Measurements from ENCODE around the gene SEPSECS.
"Not testable (repeated sequence)": the region's sequence is repeated elsewhere in the genome, so short reads cannot be mapped to it uniquely, and the experiment has no call there.

Gene SEPSECS

DNA sequence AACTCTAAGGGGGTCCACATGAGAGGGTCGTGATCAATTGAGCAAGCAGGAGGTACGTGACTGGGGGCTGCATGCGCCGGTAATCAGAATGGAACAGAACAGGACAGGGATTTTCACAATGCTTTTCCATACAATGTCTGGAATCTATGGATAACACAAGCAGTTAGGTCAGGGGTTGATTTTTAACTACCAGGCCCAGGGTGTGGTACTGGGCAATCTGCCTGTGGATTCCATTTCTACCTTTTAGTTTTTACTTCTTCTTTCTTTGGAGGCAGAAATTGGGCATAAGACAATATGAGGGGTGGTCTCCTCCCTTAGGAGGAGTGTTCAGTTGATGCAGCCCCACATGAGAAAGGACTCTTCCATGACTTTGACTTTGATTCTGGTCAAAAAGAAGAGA is 76.8 kb downstream of the SEPSECS start:
- not testable (repeated sequence) for DNase-seq

DNA sequence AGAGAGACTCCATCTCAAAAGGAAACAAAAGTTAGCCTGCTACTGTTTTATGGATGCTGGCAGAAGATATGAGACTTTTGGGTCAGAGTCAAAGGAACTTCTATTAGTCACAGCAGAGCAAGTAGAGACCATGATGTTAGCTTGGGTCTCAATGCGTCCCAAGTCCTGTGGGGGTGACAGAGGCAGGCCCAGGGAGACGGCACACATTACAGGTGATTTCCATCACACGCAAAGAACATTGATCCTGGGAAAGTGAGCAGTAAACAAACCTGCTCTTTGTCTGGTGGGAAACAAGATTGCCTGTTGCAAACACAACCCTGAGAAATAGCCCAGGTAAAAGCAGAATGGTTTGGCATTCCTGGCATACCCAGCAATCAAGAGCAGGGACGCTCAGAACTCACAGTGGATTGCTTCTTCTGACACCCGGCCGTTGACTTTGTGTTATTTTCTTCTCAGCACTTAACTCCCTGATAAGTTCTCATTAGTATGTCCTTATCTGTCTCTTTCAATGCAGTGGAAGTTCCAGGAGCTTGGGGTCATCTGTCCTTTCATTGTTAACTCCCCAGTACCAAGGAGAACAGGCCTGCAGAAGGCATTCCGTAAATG is 78.3 kb downstream of the SEPSECS start:
- DNase-seq: no peak

DNA sequence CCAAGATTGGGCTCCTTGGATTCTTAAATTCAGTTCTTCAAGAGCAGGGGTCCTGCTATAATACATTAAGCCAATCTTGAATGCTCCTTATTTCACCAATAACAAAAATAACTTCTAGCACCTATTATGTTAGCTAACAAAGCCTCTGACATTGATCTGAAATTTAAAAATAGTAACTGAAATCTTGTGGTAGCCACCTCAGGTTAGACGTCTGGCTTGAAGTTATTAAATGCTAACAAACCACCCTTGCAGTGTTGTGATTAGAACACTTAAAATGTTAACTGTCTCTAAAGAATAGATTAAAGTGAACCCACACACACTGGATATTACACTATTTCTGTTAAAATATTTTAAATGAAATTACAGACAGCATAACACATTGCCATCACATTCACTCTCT is 79.7 kb downstream of the SEPSECS start:
- no peak for DNase-seq

DNA sequence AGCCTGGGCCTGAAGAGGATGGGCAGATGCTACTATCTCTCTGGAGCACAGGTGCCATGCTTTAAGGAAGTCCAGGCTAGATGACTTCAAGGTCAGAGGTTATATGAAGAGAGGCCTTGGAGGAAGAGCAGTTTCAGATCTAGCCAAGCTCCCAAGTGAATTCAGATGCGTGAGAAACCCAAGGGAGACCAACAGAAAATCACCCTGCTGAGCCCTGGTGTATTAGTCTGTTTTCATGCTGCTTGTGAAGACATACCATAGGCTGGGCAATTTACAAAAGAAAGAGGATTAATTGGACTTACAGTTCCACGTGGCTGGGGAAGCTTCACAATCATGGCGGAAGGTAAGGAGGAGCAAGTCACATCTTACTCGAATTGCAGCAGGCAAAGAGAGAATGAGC is 81.7 kb downstream of the SEPSECS start:
- no peak for DNase-seq

DNA sequence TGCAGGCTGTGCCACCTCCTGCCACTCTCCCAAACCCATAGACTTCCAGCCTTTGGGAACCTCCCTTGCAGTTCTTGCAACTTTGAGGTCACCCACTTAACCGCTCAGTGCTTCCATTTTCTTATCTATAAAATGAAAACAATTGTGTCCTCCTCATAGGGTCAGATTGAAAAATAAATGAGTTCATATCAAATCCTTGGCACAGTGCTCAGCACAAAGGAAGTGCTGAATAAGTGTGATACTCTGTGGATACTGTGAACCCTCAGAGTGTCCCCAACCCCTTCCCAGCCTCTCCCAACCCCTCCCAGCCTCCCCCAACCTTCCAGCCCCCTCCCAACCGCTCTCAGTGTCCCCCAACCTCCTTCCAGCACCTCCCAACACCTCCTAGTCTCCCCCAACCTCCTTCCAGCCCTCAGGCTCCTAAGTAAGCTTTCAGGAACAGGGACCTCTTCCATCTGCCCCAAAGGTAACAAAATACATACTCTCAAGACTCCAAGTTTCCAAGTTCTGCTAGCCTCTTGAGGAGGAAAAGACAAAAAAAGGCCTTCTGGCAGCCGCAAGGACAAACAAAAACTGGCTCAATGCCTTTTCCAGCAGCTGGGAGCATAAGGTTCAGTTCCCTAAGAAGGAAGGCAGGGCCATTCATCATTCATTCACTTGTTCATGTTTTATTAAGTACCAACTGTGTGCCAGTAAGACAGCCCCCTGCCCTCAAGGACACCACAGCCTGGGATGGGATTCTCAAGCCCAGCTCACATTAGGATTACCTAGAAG is 83.4 kb downstream of the SEPSECS start:
- DNase-seq: no peak

DNA sequence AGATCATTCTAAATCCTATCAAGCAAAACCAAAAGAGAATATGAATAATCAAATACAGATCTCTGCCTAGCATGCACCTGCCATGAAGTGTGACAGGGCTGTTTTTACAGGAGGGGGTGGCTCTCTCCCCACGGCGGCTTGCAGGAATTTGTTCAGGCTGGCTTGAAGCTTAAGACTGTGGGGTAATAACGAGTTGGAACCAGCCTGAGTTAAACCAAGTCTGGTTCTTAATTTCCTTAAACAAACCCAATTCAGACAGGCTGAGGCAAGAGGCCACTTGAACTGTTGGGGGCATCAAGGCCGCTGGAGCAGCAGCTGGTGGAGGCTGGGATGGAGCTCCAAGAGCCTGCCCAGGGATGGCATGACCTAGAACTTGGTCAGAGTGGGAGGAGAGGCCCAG is 84.4 kb downstream of the SEPSECS start:
- DNase-seq: no peak

DNA sequence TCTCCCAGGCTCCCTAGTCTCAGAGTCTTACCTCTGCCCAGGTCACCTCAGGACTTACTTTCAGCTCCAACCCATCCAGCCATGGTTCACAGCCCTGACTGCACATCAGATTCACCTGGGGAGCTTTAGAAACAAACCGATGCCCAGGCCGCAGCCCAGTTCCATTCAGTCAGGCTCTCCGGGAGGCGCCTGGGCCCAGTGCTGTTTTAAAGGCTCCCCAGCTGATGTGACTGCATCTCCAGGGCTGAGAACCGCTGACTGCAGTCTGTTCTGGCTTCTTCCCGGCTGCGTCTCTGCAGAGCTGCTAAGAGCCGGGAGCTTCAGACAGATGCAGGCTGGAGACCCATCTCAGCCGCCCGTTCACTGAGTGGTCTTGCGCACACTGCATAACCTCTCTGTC is 85.1 kb downstream of the SEPSECS start:
- no peak for DNase-seq

DNA sequence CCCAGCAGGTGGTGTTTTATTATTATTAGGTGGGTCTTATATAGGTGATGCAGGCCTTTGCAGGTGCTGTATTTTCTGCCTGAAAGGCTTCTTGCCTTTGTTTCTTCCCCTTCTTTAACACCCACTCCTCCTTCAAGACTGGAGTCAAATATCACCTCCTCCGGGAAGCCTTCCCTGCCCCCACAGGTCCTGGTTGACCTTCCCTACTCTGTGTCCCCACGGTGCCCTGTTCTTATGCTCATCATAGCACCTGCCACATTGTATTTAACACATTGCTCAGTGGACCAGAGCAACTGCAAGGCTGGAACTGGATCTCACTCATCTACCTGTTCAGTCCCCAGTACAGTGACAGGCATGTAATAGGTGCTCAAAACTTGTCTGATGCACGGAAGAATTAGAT is 89.7 kb downstream of the SEPSECS start:
- no peak for DNase-seq
